OCI-LY1 (cell line): Measurements from ENCODE around the gene LDLR.

Source experiments
- H2AFZ ChIP-seq: fragments of 200-600 bp; sonication (generic), shearing (Covaris generic); 2 replicates; pipeline ENCODE4 v1.6.0; 2014; ENCODE audit warnings: antibody characterized with exemption, mild to moderate bottlenecking, low read length
- H3F3A ChIP-seq: fragments of 200-600 bp; sonication (generic), shearing (Covaris generic); 2 replicates; pipeline ENCODE4 v1.6.0; 2014; ENCODE audit warnings: mild to moderate bottlenecking, antibody characterized with exemption, low read length, moderate library complexity; ENCODE audit not compliant: insufficient read depth
- H3K27ac ChIP-seq: fragments of 200-600 bp; sonication (generic); 2 replicates; pipeline ENCODE4 v1.5.1; 2014; ENCODE audit warnings: low read length, mixed run types, mild to moderate bottlenecking, low read depth; ENCODE audit not compliant: poor library complexity, severe bottlenecking
- H3K27me3 ChIP-seq: fragments of 200-600 bp; sonication (generic); 2 replicates; pipeline ENCODE4 v1.6.0; 2014; ENCODE audit warnings: antibody characterized with exemption, mild to moderate bottlenecking, low read length, moderate library complexity; ENCODE audit not compliant: insufficient read depth
- H3K36me3 ChIP-seq: fragments of 200-600 bp; sonication (generic); 2 replicates; pipeline ENCODE4 v1.6.1; 2014; ENCODE audit warnings: mild to moderate bottlenecking, antibody characterized with exemption, low read length, moderate library complexity, mixed read lengths; ENCODE audit not compliant: insufficient read depth
- H3K4me1 ChIP-seq: fragments of 200-600 bp; sonication (generic); 2 replicates; pipeline ENCODE4 v1.5.1; 2014; ENCODE audit warnings: mild to moderate bottlenecking, low read length, moderate library complexity; ENCODE audit not compliant: insufficient read depth, severe bottlenecking
- H3K4me2 ChIP-seq: fragments of 200-600 bp; sonication (generic), shearing (Covaris generic); 2 replicates; pipeline ENCODE4 v1.6.1; 2014; ENCODE audit warnings: low read length
- H3K4me3 ChIP-seq: fragments of 200-600 bp; sonication (generic); 2 replicates; pipeline ENCODE4 v1.5.1; 2014; ENCODE audit warnings: low read length, low read depth, mild to moderate bottlenecking, mixed read lengths; ENCODE audit not compliant: poor library complexity, severe bottlenecking
- H3K79me2 ChIP-seq: fragments of 200-600 bp; shearing (Covaris generic); 2 replicates; pipeline ENCODE4 v1.6.1; 2016; ENCODE audit warnings: mixed run types, low read length, mixed read lengths; ENCODE audit not compliant: insufficient read depth
- H3K9ac ChIP-seq: fragments of 200-600 bp; sonication (generic), shearing (Covaris generic); 2 replicates; pipeline ENCODE4 v1.6.1; 2014; ENCODE audit warnings: mild to moderate bottlenecking, low read length, mixed read lengths
- H3K9me2 ChIP-seq: fragments of 200-600 bp; sonication (generic), shearing (Covaris generic); 2 replicates; pipeline ENCODE4 v1.6.1; 2014; ENCODE audit warnings: low read depth, mild to moderate bottlenecking, low read length, mixed read lengths
- H3K9me3 ChIP-seq: fragments of 200-600 bp; shearing (Covaris generic); 2 replicates; pipeline ENCODE4 v1.6.1; 2014; ENCODE audit warnings: low read length, mixed read lengths
- H4K20me1 ChIP-seq: fragments of 200-600 bp; sonication (generic), shearing (Covaris generic); 2 replicates; pipeline ENCODE4 v1.6.0; 2016; ENCODE audit warnings: mild to moderate bottlenecking, low read length; ENCODE audit not compliant: insufficient read depth
- EZH2 ChIP-seq: fragments of 200-600 bp; sonication (generic), shearing (Covaris generic); IDR thresholded peaks from 2 replicates; pipeline ENCODE4 v1.8.0; 2017; ENCODE audit warnings: borderline replicate concordance, mixed run types, mild to moderate bottlenecking, antibody characterized with exemption, low read length, moderate library complexity, mixed read lengths
- TF ChIP-seq, protein P1 (sequence below): fragments of 200-600 bp; sonication (generic), shearing (Covaris generic); IDR thresholded peaks from 2 replicates; pipeline ENCODE4 v1.5.1; 2017; ENCODE audit warnings: mild to moderate bottlenecking, antibody characterized with exemption, low read length, moderate library complexity, mixed read lengths

LDLR gene

DNA sequence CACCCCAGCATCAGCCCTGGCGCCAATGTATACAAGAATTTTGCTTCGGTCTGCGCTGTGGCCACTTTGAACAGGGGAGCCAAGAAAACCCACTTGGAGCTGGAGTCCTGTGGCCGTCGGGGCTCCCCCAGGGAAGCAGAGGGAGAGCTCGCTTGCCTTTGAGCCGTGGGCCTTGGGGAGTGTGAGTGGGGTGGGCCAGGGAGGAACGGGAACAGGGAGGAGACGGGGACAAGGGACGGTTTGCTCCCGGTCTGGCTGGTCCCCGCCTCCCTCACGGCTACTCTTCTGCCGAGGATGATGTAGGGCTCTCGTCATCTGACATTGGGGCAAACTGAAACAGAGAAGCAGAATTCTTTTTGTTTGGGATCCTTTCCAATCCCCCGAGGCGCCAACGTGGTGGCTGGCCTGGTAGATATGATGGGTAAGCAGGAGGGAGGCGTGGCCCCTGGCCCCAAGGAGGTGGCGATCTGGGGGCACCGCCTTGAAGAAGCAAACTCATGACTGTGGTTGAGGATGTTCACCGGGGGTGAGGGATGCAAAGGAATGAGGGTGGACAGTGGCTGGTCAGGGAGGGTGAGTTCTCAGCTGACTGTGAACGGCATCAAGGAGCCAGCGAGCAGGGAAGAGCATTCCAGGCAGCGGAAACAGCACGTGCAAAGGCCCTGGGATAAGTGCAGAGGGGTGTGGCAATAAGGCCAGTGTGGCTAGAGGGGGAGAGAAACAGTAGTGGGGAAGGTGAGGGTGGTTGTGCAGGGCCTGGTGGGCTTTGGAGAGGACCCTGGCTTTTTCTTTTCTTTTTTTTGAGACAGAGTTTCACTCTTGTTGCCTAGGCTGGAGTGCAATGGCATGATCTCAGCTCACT lies 77.2 kb downstream of the LDLR start:
- no peak for TF ChIP-seq EZH2
- TF ChIP-seq, protein P1, sequence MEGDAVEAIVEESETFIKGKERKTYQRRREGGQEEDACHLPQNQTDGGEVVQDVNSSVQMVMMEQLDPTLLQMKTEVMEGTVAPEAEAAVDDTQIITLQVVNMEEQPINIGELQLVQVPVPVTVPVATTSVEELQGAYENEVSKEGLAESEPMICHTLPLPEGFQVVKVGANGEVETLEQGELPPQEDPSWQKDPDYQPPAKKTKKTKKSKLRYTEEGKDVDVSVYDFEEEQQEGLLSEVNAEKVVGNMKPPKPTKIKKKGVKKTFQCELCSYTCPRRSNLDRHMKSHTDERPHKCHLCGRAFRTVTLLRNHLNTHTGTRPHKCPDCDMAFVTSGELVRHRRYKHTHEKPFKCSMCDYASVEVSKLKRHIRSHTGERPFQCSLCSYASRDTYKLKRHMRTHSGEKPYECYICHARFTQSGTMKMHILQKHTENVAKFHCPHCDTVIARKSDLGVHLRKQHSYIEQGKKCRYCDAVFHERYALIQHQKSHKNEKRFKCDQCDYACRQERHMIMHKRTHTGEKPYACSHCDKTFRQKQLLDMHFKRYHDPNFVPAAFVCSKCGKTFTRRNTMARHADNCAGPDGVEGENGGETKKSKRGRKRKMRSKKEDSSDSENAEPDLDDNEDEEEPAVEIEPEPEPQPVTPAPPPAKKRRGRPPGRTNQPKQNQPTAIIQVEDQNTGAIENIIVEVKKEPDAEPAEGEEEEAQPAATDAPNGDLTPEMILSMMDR = no peak
- Histone ChIP-seq H3K4me3 (no peak overlapping the region), H3K79me2 (no peaks in the 10 kb centered on the region), H3K4me1 (no peaks in the 10 kb centered on the region), H3K27ac (no peak overlapping the region), H3K9me3 (no peaks in the 10 kb centered on the region), H3K27me3 (no peaks in the 10 kb centered on the region), H3K4me2 (no peak overlapping the region), H3K9ac (no peak overlapping the region), H3F3A (no peaks in the 10 kb centered on the region), H2AFZ (no peak overlapping the region), H3K9me2 (no peaks in the 10 kb centered on the region), H4K20me1 (no peaks in the 10 kb centered on the region), H3K36me3 (peaks cover 52% of the 10 kb centered on the region)

DNA sequence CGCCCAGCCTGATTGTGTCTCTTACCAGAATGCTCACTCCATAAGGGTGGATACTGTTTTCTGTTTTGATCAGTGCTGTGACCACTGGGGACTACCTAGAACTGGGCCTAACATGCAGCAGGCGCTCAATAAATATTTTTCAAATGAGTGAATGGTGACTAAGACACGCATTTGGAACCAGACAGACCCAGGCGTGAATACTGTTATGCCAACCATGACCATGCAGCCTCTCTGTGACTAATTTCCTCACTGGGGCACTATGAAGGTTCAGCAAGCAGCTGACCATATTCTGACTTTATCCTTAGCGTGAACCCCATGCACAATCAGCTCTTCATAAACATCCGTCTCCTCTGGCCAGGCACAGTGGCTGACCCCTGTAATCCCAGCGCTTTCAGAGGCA lies 79.3 kb downstream of the LDLR start:
- no peak overlapping the region for H3K9ac ChIP-seq
- TF ChIP-seq EZH2 = no peak
- TF ChIP-seq, protein P1 = no peak
- peaks cover 68% of the 10 kb centered on the region for H3K36me3 ChIP-seq

DNA sequence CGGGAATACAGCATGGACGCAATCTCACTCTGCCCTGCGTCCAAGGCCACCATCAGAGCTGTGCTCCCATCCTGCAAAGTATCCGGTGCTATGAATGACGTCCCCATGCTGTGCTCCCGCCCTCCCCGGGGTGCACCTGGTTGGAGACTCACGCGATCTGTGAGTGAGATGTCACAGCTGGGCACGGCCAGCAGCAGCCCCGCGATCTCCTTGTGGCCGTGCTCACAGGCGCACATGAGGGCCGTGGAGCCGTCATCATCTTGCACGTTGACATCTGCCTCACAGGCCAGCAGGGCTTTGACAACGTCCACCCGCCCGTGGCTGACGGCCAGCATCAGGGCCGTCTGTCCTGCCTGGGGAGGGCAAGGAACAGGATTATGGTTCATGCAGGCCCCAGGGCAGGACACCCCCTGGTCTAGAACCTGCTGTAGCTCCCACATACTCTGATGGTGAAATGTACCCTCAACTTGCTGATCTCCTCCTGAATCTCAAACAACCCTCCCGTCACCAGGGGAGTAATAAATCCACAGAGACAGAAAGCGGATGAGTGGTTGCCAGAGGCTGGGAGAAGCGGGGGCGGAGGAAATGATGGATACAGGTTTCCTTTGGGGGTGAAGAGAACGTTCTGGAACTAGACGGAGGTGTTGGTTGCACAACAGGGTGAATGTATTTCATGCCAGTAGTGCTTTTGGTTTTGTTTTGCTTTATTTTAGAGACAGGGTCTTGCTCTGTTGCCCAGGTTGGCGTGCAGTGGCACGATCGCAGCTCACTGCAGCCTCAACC lies 80.8 kb downstream of the LDLR start:
- Histone ChIP-seq H3K9me2 (no peaks in the 10 kb centered on the region), H3K79me2 (no peaks in the 10 kb centered on the region), H3K4me3 (no peak overlapping the region), H2AFZ (no peak overlapping the region), H3K27ac (no peak overlapping the region), H3K36me3 (peaks cover 81% of the 10 kb centered on the region), H3K4me2 (no peak overlapping the region), H4K20me1 (no peaks in the 10 kb centered on the region), H3K27me3 (no peaks in the 10 kb centered on the region), H3K9me3 (no peaks in the 10 kb centered on the region), H3F3A (no peaks in the 10 kb centered on the region), H3K4me1 (no peaks in the 10 kb centered on the region), H3K9ac (no peak overlapping the region)
- no peak for TF ChIP-seq EZH2
- TF ChIP-seq, protein P1 = no peak

More for the DNA sequence above, 79.3 kb downstream of the LDLR start:
- no peaks in the 10 kb centered on the region for H3K79me2 ChIP-seq
- no peaks in the 10 kb centered on the region for H3F3A ChIP-seq
- H4K20me1 ChIP-seq = no peaks in the 10 kb centered on the region
- H3K27ac ChIP-seq = no peak overlapping the region
- H3K4me2 ChIP-seq = no peak overlapping the region
- H2AFZ ChIP-seq = no peak overlapping the region
- H3K27me3 ChIP-seq = no peaks in the 10 kb centered on the region
- H3K9me2 ChIP-seq = no peaks in the 10 kb centered on the region
- H3K4me1 ChIP-seq = no peaks in the 10 kb centered on the region
- no peak overlapping the region for H3K4me3 ChIP-seq
- no peaks in the 10 kb centered on the region for H3K9me3 ChIP-seq
